Measurements from ENCODE around the gene SPTBN4.
"Not testable (repeated sequence)": the region's sequence is repeated elsewhere in the genome, so short reads cannot be mapped to it uniquely, and the experiment has no call there.

Gene SPTBN4

GRCh38 chr19:40443131-40443999 is 23.4 kb upstream of the SPTBN4 start:
- peak; percentile 99 for DNase-seq (ENCODE audit: insufficient read length)
- peak; percentile 96 for FAIRE-seq
- TF ChIP-seq POLR2AphosphoS5 (IDR thresholded peaks at IDR 0.05; ENCODE audit: low read depth, low read length) (peak; percentile 50; the same call in 1 of the 2 replicates), TAF1 (IDR thresholded peaks at IDR 0.05; ENCODE audit: borderline replicate concordance, low read depth, low read length) (peak; percentile 58; the same call in 1 of the 2 replicates), POLR2A (IDR thresholded peaks at IDR 0.05; ENCODE audit: low read depth, low read length) (no peak)

DNA sequence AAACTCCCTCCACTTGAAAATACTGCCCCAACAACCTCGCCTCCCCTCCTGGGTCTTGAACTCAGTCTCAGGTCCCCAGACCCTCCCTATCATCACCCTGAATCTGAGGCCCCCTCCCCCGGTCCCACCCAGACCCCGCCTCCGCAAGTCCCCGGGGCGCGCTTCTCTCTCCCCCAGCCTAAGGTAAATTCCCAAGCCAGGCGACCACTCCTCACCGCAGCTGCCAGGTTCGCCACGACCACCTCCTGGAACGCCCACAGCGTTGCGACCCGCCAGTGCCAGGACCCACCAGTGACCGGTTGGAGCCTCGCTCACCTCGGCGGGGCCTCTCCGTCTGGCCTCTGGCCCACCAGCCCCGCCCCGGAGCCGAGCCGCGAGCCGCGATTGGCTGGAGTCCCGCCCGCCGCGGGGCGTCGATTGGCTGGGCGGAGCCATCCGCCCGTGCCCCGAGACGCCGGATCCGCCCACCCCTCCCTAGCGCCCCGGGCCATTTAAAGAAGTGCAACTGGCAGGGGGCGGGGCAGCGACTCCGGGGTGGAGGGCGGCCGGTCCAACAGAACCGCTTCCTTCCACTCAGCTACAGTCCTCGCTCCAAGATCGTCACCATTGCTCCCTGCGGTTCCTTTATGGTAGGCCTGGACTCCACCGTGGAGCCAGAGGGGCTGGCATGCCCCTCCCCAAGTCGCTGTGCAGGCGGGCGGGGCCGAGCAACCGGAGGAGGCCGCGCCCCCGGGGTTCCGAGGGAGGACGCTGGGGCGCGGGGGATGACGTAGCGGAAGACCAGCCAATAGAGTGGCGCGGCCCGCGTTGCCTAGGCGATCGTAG is 22.6 kb upstream of the SPTBN4 start, which contains the start of gene SERTAD3:
TSS of gene SERTAD3 (minus strand) at position 336 of the 825 bp plus-strand sequence. CDS start 2,255 bp downstream, outside the sequence.
- peak; percentile 94 for FAIRE-seq
- TF ChIP-seq POLR2AphosphoS5 (IDR thresholded peaks at IDR 0.05; ENCODE audit: low read depth, low read length), result peak; percentile 77
- TF ChIP-seq POLR2A (IDR thresholded peaks at IDR 0.05; ENCODE audit: low read depth, low read length), result peak; percentile 89
- TF ChIP-seq TAF1 (IDR thresholded peaks at IDR 0.05; ENCODE audit: borderline replicate concordance, low read depth, low read length), result 0 out of 2 replicates have a peak, but pooled peaks have one; percentile 30
- peak; percentile 97 for DNase-seq (ENCODE audit: insufficient read length)

GRCh38 chr19:40444825-40445312 is 21.9 kb upstream of the SPTBN4 start:
- TF ChIP-seq TAF1 (IDR thresholded peaks at IDR 0.05; ENCODE audit: borderline replicate concordance, low read depth, low read length) (no peak), POLR2A (IDR thresholded peaks at IDR 0.05; ENCODE audit: low read depth, low read length) (no peak), POLR2AphosphoS5 (IDR thresholded peaks at IDR 0.05; ENCODE audit: low read depth, low read length) (no peak)
- no peak for DNase-seq (ENCODE audit: insufficient read length)
- no peak for FAIRE-seq

GRCh38 chr19:40445780-40446262 is 21.0 kb upstream of the SPTBN4 start:
- DNase-seq (ENCODE audit: insufficient read length) (no peak), FAIRE-seq (no peak)
- TF ChIP-seq POLR2AphosphoS5 (IDR thresholded peaks at IDR 0.05; ENCODE audit: low read depth, low read length) (no peak), POLR2A (IDR thresholded peaks at IDR 0.05; ENCODE audit: low read depth, low read length) (no peak), TAF1 (IDR thresholded peaks at IDR 0.05; ENCODE audit: borderline replicate concordance, low read depth, low read length) (no peak)

DNA sequence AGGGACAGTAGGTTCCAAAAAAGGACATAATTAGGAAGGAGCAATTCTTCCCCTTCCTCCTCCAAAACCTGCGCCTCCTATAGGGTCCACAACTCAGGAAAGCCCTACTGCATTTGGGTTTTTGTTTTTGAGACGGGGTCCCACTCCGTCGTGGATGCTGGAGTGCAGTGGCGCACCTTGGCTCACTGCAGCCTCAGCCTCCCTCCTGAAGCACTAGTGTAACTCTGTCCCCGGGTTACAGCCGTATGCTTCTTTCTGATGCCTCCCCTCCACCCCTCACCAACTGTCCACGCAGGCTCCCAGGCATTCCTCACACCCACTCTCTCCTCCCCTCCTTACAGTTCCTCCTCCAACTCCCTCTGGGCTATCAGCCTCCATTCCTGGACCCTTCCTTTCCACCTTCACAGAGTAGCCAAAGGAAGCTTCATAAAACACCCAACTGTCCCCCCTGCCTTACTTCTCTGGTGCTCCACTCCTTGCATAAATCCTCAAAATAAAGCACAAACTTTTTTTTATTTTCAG is 20.5 kb upstream of the SPTBN4 start:
- FAIRE-seq, result no peak

GRCh38 chr19:40449506-40449905 is 17.3 kb upstream of the SPTBN4 start:
- DNase-seq (ENCODE audit: insufficient read length), result no peak
- TF ChIP-seq POLR2A (IDR thresholded peaks at IDR 0.05; ENCODE audit: low read depth, low read length) (no peak), POLR2AphosphoS5 (IDR thresholded peaks at IDR 0.05; ENCODE audit: low read depth, low read length) (no peak), TAF1 (IDR thresholded peaks at IDR 0.05; ENCODE audit: borderline replicate concordance, low read depth, low read length) (no peak)
- FAIRE-seq, result no peak

More for the DNA sequence above, 20.5 kb upstream of the SPTBN4 start:
- no peak for DNase-seq (ENCODE audit: insufficient read length)
- TF ChIP-seq TAF1 (IDR thresholded peaks at IDR 0.05; ENCODE audit: borderline replicate concordance, low read depth, low read length) (no peak), POLR2A (IDR thresholded peaks at IDR 0.05; ENCODE audit: low read depth, low read length) (no peak), POLR2AphosphoS5 (IDR thresholded peaks at IDR 0.05; ENCODE audit: low read depth, low read length) (no peak)

DNA sequence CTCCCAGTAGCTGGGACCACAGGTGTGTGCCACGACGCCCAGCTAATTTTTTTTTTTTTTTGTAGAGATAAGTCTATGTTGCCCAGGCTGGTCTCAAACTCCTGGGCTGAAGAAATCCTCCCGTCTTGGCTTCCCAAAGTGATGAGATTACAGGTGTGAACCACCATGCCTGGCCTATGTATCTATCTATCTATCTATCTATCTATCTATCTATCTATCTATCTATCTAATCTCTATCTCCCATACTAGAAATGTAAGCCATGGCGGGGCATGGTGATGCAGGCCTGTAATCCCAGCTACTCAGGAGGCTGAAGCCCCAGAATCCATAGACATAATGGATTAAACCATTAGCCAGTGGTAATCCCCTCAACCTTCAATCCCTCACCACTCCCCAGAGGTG is 16.1 kb upstream of the SPTBN4 start:
- FAIRE-seq (no peak), DNase-seq (ENCODE audit: insufficient read length) (no peak)
- TF ChIP-seq POLR2A (IDR thresholded peaks at IDR 0.05; ENCODE audit: low read depth, low read length), result no peak
- no peak for TF ChIP-seq TAF1 (IDR thresholded peaks at IDR 0.05; ENCODE audit: borderline replicate concordance, low read depth, low read length)

DNA sequence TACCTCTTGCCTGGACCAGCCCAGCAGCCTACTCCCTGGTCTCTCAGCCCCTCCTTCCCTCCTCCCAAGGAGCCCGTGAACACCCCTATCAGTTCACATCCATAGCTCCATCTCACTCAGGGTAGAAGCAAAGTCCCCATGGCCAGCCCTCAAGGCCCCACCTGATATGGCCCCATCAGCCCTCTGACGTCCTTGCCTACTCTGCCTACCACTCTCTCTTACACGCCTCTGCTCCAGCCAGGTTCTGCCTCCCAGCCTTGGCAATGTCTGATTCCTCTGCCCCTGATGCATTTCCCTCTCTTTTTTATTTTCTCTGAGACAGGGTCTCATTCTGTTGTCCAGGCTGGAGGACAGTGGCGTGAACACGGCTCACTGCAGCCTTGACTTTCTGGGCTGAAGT is 14.8 kb upstream of the SPTBN4 start:
- DNase-seq (ENCODE audit: insufficient read length) (no peak), FAIRE-seq (no peak)
- no peak for TF ChIP-seq POLR2AphosphoS5 (IDR thresholded peaks at IDR 0.05; ENCODE audit: low read depth, low read length)

DNA sequence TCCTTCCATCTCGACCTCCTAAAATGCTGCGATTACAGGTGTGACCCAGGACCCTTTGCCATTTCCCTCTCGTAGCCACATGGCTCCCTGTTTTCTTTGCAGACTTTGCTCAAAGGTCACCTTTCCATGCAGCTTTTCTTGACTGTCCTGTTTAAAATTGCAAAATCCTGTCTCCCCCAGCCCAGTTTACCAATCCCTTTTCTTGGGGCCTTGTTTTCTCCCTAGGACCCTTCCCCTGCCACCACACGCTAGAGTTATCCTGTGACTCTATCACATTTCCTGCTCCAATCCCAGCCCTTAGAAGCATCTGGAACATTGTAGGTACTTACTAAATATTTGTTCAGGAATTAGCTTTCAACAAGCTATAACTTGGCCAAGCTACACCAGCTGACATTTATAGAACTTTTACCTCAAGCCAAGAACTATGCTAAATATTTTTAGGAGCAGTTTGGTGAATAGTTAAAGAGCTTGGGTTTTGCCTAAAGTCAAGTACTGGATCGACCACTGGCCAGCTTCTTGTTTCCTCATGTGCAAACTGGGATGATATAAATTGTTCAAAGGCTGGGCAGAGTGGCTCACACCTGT is 13.6 kb upstream of the SPTBN4 start:
- DNase-seq (ENCODE audit: insufficient read length) (no peak), FAIRE-seq (no peak)

DNA sequence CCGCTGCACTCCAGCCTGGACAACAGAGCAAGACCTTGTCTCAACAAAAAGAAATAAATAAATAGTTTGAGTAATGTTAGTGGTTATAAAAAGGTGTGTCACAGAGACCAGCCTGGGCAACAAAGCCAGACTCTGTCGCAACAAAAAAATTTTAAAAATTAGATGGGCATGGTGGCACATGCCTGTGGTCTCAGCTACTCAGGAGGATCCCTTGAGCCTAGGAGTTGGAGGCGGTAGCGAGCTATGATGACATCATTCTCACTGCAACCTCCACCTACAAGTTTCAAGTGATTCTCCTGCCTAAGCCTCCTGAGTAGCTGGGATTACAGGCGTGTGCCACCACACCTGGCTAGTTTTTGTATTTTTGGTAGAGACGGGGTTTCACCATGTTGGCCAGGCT is 12.9 kb upstream of the SPTBN4 start:
- not testable (repeated sequence) for DNase-seq (ENCODE audit: insufficient read length); FAIRE-seq

More for the DNA sequence above, 13.6 kb upstream of the SPTBN4 start:
- TF ChIP-seq TAF1 (IDR thresholded peaks at IDR 0.05; ENCODE audit: borderline replicate concordance, low read depth, low read length) (no peak), POLR2AphosphoS5 (IDR thresholded peaks at IDR 0.05; ENCODE audit: low read depth, low read length) (no peak), POLR2A (IDR thresholded peaks at IDR 0.05; ENCODE audit: low read depth, low read length) (no peak)

DNA sequence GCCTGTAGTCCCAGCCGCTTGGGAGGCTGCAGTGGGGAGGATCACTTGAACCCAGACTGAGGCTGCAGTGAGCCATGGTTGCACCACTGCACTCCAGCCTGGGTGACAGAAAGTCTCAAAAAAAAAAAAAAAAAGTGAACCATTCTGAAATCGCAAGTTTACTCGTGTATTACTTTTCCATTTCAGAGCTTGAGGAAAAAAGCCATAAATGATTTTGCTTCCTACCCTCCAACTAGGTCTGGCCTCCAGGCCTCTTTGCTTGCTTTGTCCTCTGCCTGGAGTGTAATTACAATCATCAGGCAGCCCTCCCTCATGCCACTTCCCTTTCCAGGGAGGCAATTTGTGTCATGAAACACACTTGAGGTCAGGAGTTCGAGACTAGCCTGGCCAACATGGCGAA is 9.8 kb upstream of the SPTBN4 start:
- TF ChIP-seq POLR2AphosphoS5 (IDR thresholded peaks at IDR 0.05; ENCODE audit: low read depth, low read length), result no peak
- no peak for TF ChIP-seq POLR2A (IDR thresholded peaks at IDR 0.05; ENCODE audit: low read depth, low read length)
- TF ChIP-seq TAF1 (IDR thresholded peaks at IDR 0.05; ENCODE audit: borderline replicate concordance, low read depth, low read length), result no peak
- FAIRE-seq, result no peak
- DNase-seq (ENCODE audit: insufficient read length), result no peak
